HG03135 (cell line): Measurements from ENCODE around the gene USB1.

Experiments used
- ATAC-seq: cut with Tn5 transposase; IDR thresholded peaks from one replicate; pipeline ENCODE4 v1.9.1; 2021; ENCODE audit warnings: mild to moderate bottlenecking, moderate library complexity; ENCODE audit not compliant: unreplicated experiment

The USB1 gene

DNA sequence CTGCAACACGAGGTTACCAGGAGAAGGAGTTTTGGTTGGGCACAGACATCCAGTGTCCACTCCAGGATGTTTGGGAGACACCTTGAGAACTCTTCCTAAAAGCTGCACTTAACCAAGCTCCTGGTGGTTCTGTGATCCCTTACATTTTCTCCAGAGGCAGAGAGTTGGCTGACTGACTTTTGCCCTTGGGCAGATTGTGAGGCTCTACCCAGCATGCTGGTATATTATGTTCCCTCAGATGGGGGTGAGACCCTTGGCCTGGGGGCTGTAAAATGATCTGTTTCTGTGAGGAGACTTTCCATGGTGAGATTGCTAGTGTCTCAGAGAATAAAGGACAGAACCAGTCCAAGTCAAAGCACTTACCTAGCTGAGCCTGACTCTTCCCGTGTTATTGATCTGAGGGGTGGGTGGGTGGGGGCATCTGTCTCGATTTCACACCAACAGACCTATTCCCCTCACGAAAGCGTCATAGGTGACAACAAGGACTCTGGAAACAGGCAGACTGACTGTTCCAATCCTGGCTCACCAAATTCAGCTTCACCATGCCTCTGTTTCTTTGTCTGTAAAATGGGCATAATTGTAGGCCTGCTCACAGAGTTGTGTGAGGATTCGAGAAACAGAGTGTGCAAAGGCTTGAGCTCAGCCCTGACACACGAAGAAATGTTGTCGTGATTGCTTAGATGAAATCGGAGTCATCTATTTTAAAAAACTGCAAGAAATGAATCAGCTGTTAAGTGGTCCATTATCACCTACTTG, 12.2 kb downstream of the USB1 start:
- no peak for ATAC-seq

DNA sequence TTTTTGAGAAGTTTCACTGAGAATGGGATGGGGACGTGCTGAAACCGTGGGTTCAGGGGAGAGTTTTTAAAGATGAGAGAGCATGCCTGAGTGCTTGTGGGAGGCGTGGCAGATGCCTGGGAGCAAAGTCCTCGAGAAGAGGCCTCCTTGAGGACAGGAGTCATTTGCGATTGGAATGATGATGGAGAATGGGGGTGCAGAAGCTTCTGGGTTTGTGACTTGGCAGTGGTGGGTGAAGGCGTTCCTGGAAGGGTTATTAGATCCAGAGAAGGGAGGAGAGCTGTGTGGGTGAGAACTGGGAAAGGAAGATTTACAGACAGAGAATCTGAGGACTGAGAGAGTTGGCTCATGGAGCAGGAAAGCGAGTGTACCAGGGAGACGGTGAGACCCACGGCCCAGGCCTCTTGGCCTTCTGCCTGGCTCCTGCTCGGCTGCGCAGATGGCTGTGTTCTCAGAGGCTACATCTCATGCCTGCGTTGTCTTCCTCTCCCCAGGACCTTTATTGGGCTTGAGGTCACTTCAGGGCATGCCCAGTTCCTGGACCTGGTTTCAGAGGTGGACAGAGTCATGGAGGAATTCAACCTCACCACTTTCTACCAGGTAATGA, 15.7 kb downstream of the USB1 start:
- no peak for ATAC-seq

DNA sequence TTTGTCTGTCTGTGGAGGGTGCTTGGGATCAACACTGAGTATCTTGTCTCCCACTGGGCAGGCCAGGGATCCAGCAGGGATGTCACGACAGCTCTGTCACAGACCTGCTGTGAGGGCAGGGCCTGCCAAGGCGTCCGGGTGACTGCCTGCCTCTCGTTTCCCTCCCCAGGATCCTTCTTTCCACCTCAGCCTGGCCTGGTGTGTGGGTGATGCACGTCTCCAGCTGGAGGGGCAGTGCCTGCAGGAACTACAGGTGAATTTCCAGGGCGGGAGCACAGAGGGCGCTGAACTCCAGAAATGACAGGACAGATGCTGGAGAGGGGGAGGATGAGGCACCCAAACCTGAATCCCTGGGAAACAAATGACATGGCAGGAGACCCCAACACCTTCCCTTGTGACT, 17.6 kb downstream of the USB1 start:
- ATAC-seq: no peak

DNA sequence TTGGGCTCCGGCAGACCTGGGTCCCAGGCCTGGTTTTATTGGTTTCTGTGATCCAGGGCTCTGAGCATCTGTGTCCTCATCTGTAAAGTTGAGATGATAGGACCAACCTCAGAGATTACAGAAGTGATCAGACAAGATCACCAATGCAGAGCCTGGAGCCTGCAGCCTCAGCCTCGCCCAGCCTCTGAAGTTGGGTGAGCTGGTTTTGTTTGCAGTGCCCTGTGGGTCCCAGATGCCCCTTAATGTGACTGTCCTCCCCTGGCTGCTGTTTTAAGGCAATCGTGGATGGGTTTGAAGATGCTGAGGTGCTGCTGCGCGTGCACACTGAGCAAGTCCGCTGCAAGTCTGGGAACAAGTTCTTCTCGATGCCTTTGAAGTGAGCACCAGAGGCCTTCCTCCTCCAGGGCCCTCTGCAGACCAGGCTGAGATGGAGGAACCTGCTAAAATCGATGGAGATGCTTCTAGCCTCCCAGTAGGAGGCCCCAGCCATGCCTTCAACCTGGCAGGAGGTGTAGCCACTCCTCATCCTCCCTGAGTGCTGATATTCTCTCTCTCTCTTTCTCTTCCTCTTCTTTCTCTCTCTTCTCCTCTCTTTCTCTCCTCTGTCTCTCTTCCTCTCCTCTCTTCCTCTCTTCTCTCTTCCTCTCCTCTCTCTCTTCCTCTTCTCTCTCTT, 18.8 kb downstream of the USB1 start:
- ATAC-seq: no peak

DNA sequence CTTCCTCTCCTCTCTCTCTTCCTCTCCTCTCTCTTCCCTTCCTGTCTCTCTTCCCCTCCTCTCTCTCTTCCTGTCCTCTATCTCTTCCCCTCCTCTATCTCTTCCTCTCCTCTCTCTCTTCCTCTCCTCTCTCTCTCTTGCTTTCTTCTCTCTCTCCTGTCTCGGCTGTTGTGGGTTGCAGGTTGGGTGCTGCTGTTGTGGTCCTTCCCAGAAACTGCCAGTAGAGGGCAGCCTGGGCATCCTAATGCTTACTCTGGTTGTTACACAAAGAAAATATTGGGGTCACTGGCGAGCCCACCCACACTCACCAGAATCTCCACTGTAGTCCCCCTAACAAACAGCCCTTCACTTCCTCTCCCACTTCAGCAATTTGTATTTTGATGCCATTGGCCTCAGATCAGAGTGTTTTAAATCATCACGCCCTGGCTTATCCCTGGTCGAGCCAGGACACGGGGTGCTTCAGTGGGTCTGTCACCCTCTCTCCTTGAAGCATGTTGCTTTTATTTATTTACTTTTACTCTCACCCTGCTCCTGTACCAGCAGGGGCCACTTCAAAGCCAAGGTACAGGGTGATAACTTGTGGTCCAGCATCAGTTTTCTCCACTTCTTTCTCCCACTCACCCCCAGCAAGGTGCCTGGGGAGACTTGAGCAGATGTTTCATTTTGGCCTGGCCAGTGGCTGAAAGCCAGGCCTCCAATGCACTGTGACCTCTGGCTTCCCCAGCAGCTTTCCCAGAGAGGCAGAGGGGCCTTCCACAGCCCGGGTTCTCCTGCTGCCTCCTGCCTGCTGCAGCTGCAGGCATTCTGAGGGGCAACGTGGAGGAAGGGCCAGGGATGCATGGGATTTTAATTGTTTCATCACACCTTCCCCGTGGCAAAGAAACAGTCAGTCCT, 19.7 kb downstream of the USB1 start:
- no peak for ATAC-seq

DNA sequence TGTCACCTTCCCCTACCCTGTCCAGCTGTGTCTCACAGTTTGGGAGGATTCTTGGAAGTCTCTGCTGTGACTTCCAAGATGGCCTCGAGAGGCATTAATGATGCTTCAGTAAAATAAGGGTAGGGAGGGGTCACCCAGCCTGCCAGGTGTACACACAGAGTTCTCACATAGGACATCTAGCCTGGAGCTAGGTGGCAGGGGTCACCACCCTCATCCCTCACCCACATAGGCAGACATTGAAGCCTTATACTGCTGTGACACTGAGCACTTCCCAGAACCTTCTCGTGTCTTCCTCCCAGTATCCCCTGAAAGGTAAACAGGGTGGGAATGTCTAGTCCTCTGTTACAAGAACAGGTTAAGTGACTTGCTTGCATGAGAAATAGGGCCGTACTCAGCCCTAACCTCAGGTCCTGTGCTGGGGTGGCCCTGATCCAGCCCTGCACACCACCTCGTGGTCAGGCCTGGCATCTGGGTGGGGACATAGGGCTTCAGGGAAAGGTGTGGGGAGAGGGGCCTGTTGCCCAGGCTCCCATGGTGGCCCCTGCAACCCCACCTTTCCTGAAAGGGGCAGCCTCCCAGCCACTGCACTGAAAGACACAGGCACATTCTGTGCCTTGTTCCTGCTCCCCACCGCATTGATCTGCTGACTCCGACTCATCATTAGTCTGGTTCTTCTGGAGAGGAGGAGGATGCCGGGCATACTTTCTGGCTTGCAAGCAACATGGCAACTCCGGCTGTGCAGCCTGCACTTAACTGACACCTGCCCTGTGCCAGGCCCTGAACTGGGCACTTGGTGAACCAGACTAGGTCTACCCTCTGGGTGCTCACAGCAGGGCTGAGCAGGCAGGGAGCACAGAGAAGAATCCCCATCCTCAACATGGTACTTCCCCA, 20.7 kb downstream of the USB1 start:
- ATAC-seq: no peak

DNA sequence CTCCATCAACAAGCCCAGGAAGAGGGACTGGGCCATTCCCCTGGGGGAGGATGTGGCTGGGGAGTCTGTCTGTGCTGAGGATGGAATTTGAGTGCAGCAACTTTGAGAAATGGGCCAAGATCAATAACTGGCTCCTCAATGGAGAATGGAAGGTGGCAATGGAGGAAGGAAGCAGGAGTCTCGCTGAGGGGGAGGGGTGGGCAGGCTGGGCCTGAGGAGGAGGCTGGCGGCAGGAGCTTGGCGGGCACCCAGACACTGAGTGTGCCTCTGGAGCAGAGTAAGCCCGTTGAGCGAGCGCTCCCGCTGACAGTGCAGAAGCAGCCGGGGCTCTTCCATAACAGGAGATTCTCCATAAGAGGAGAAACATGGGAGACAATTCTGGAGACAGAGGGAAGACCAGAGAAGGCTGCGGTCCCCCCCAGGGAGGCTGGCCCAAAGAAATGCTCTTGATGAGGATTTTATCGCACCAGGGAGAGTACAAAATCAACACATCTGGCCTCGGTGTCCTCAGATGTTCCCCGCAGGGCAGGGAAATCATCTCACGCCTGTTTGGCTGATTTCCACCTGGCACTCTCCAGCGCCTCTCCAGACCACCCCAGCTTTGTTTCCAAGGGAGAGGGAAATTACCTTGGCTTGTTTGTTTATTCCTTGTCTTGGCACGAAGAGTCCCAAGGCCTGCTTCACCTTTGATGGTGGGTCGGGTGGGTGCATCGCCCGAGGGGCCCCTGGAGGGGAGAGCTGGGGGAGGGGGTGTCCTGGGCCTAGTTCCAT, 21.6 kb downstream of the USB1 start:
- no peak for ATAC-seq

DNA sequence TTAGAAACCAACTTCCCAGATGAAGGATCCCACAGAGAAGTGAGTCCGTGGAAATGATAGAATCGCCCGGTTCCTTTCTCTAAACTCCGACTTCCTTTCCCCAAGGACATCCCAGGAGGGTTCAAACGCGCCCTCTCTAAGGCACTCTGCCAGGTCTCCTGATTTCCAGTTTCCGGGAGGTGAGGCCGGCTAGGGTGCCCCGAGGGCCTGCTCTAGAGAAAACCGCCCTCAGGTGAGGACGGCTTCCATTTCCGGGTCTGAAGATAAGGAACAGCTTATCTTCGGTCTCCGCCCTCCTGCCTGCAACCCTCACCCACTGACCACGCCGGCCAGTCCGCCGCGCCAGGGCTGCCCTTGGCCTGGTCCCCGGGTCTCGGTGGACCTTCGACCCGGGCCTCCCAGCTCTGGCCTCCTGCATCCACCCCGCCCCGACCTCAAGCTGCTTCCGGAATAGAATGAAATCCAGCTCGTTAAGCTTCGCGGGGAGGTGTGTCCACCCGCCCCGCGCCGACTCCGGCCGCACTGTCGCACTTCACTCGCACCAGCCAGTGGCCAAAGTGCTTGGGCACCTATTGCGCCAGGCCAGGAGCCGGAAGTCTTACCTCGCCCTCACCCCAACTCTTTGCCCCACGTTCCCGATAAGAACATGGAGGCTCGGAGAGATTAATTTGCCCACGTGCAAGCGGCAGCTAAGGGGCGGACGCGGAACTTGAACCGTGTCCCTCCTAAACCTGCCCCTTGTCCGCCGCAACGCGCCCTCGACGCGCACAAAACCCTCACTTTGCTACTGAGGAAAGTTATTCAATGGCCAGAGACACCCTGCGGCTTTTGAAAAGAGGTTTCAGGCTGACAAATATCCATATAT, 23.5 kb downstream of the USB1 start:
- no peak for ATAC-seq

DNA sequence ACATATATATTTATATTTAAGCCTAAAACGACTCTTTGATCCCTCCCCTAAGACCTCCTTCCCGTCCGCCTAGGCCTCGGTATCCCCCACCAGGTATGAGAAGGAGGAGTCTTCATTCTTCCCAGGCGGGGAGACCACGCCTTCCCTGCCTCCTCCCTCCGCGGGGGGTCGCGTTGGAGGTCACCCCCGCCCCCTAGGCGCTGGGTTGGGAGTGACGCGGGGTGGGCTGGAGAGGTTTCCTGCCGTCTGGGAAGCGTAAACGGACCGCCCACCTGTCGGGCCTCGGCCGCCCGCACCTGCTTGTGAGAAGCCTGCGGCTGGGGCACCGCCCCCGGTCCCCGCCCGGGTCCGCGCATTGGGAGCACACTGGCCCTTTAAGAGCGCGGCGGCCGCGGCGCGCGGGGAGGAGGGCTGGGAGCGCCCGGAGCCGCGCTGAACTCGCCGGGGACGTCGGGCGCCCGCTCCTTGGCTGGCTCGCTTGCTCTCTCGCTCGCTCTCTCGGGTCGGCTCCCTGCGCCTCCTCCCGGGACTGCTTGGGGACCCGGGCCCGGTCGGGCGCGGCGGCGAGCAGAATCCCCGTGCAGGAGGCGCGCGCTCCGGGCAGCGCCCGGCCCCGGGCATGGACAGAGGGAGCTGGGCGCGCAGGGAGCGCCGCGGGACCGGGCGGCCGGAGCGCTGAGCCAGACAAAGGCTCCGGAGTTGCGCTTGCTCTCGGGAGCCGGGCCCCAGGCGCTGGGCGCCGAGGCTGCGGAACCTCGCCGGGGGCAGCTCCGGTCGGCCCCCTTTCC, 24.3 kb downstream of the USB1 start, which contains the start of gene MMP15:
TSS of gene MMP15 (plus strand) at position 404 of the 788 bp plus-strand sequence. CDS start 597 bp downstream, outside the sequence.
- peak; percentile 49 for ATAC-seq

DNA sequence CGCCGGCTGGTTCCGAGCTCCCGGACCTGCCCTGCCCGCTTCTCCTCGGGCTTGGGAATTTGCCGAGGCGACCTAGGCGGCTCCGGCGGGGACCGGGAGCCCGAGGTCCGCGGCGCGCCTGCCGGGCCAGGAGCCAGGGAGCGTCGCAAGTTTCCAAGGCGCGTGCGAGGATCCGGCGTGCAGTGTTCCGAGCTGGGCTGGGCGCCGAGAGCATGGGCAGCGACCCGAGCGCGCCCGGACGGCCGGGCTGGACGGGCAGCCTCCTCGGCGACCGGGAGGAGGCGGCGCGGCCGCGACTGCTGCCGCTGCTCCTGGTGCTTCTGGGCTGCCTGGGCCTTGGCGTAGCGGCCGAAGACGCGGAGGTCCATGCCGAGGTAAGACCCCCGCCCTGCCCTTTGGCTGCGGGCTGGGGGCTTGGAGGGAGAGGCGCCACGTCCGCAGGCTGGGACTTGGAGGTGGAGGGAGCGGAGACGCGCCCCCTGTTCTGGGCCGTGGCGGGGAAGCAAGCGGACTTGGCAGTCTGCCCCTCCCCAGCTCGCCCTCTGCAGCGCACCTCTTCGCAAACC, 25.0 kb downstream of the USB1 start:
- peak; percentile 9 for ATAC-seq

DNA sequence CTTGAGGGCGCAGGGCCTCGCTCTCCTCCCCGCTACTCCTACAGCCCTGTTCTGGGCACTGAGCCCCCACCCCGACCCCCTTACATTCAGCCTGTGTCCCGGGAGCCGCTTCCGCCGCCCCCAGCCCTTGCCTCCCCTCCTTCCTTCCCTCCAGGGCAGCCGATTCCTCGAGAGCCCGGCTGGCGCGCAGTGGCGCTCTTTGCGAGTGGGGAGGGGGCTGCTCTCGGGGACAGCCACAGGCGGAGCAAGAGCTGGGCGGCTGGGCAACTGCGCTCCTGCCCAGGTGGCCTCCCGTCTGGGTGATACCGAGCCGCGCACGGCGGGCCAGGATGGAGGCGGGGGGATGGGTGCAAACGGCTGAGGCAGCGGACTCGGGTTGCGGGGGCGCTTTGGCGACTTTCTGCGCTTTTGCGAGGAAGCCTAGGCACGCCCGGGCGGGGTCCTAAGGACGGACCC, 25.5 kb downstream of the USB1 start:
- ATAC-seq: no peak

DNA sequence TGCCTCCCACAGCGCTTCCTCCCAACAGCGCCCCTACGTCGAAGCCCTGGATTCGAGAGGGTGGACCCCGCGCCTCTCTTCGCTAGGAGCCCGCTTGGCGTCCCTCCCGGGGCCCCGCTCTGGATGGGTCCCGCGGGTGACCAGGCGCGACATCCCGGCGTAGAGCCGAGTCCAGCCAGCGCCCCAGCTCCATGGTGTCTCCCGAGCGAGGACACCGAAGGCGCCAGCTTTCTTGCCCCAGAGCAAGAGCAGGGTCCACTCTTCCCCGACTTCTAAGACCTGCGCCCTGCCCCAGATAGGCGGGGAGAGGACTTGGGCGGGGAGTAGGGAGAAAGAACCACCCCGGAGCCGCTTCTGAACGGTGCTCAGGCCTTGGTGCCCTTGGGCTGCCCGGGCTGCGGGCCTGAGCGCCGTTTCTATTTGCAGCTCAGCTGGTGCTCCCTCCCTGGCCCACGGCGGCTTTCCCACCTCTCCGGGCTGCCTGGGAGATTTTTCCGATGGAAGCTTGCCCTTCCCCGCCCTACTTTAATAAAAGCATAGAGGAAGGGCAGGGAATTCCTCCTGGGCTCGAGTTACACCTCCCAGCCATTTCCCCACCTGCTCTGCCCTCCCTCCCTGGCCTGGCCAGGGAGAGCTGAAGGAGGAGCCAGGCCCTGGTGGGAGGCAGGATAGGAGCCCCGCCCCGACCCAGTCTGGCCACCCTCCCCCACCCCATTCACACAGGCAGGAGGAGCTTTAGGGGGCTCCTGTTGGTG, 26.1 kb downstream of the USB1 start:
- ATAC-seq: no peak

DNA sequence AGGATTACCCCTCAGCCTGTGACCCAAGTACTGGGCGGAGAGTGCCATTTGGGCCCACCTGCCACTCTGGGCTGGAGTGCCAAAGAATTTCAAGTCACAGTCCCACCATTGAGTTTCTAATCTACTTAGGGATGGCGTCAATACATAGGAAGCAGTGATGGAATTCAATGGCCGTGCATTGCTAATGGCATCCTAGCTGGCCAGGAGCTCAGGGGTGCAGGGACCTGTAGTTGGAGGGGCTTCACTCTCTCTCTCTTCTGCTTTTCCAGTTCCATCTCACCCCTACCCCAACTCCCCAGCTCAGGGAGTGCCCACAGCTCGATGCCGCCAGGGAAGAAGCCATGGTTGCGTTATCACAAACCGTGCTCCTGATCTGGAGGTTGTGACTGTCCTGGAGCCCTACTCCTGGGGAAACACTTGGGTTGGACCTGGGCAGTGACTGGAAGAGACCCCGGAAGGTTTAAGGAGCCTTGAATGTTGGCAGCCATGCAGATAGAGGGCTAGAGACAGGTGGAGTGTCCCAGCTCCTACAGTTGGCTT, 26.8 kb downstream of the USB1 start:
- no peak for ATAC-seq

DNA sequence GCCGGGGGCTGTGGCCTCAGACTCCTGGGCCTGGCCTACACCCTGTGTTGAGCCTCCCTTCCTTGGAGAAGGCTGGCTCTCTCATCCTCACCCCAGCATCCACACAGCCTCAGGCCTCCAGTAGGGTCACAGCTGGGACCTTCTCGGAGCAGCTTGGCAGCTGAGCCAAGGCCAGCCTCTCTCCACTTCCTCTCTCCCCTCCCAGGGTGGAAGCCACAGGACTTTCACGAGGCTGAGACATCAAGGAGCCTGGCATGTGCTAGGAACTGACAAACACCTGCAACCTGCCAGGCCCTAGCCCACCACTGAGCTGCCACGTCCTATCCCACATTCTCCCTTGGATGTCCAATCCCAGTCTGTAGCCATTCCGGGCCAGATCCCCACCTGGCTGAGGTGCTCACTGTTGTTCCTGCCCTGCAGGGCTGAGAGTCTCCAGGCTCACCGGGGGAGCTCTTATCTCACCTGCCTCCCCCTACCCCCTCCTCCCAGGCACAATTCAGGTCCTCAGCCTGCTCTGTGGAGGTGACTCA, 27.4 kb downstream of the USB1 start:
- ATAC-seq: no peak

DNA sequence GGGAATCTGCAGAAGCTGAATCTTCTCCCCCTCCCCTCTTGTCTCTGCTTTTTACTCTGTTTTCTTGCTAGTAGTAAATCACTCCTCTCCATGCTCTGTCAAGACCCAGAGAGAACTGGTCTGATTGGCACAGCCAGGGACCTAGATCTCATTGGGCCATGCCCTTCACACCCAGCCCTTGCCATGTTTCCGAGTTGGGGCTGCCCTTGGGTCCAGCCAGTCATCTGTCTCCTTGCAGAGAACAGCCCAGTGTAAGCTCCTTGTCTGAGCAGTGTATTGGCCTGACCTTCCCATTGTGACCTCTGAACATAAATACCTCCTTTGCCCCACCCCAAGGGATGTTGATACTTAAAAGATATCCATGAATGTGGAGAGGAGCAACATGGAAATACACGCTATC, 28.2 kb downstream of the USB1 start:
- no peak for ATAC-seq
